ENCODE measurements around the gene TRIM45.

- TF ChIP-seq, protein P1, sequence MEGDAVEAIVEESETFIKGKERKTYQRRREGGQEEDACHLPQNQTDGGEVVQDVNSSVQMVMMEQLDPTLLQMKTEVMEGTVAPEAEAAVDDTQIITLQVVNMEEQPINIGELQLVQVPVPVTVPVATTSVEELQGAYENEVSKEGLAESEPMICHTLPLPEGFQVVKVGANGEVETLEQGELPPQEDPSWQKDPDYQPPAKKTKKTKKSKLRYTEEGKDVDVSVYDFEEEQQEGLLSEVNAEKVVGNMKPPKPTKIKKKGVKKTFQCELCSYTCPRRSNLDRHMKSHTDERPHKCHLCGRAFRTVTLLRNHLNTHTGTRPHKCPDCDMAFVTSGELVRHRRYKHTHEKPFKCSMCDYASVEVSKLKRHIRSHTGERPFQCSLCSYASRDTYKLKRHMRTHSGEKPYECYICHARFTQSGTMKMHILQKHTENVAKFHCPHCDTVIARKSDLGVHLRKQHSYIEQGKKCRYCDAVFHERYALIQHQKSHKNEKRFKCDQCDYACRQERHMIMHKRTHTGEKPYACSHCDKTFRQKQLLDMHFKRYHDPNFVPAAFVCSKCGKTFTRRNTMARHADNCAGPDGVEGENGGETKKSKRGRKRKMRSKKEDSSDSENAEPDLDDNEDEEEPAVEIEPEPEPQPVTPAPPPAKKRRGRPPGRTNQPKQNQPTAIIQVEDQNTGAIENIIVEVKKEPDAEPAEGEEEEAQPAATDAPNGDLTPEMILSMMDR (IDR thresholded peaks at IDR 0.05; ENCODE audit: insufficient read depth, low read length, poor library complexity, severe bottlenecking): no peak
- TF ChIP-seq EZH2phosphoT487 (conservative IDR thresholded peaks at IDR 0.05; ENCODE audit: low read length): no peak
Observed at GRCh38 chr1:117161887-117162286, 40.3 kb upstream of the TRIM45 start.

Data from SU-DHL-6 (cell line).